Mucosa of rectum (tissue), 2 donors: Measurements from ENCODE around the gene CRABP1.

Source experiments
- H3K27ac ChIP-seq, 2 donors: one replicate each; pipeline ENCODE4 v1.7.0; 2013; ENCODE audit warnings: inconsistent platforms in 2 of 2, low read depth in 2 of 2, low read length in 2 of 2
- H3K27me3 ChIP-seq, 2 donors: one replicate each; pipeline ENCODE4 v1.7.0; 2013; ENCODE audit warnings: low read length in 2 of 2; ENCODE audit not compliant: control insufficient read depth in 2 of 2, insufficient read depth in 2 of 2
- H3K36me3 ChIP-seq, 2 donors: one replicate each; pipeline ENCODE4 v1.7.0; 2013; ENCODE audit warnings: low read length in 2 of 2; ENCODE audit not compliant: control insufficient read depth in 2 of 2, insufficient read depth in 2 of 2
- H3K4me1 ChIP-seq, 2 donors: one replicate each; pipeline ENCODE4 v1.7.0; 2013; ENCODE audit warnings: low read length in 2 of 2, mild to moderate bottlenecking in 1 of 2; ENCODE audit not compliant: control insufficient read depth in 2 of 2, insufficient read depth in 2 of 2
- H3K4me3 ChIP-seq, 2 donors: one replicate each; pipeline ENCODE4 v1.7.0; 2013; ENCODE audit warnings: low read length in 2 of 2
- H3K9ac ChIP-seq, 2 donors: one replicate each; pipeline ENCODE4 v1.7.0; 2013; ENCODE audit warnings: low read length in 2 of 2, low read depth in 1 of 2, mild to moderate bottlenecking in 1 of 2
- H3K9me3 ChIP-seq, 2 donors: one replicate each; pipeline ENCODE4 v1.7.0; 2013; ENCODE audit warnings: low read length in 2 of 2; ENCODE audit not compliant: control insufficient read depth in 2 of 2
- donor health status: healthy.
- donor health status: Normal muscosa, but diverticular disease.

The CRABP1 gene

DNA sequence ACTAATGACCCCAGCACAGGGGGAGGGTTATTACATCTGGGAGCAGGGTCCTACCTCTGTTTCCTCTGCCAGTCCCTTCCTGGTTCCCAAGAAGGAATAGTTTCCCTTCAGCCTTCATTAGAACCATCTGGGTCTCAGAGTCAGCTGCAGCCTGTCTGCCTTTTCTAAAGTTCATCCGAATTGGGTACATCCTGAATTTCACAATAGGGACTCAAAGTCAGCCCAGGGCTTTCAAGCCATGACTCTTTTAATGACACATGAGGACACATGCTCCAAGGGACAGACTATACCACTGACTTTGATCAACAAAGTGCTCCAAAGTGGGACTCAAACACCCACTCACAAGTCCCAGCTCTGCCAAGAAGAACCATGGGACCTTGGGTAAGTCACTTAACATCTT is 12.7 kb upstream of the CRABP1 start:
- Histone ChIP-seq H3K4me1 (peaks cover 3% of the 10 kb centered on the region in 2 donors), H3K9me3 (no peaks in the 10 kb centered on the region), H3K9ac (no peak overlapping the region), H3K4me3 (no peak overlapping the region), H3K27me3 (no peaks in the 10 kb centered on the region), H3K27ac (no peak overlapping the region), H3K36me3 (no peaks in the 10 kb centered on the region)

- no peak overlapping the region for H3K4me3 ChIP-seq
- no peaks in the 10 kb centered on the region for H3K27me3 ChIP-seq
- no peak overlapping the region for H3K9ac ChIP-seq
- no peaks in the 10 kb centered on the region for H3K9me3 ChIP-seq
- H3K4me1 ChIP-seq, result peaks cover 3% of the 10 kb centered on the region in 2 donors
- H3K27ac ChIP-seq, result no peak overlapping the region
- no peaks in the 10 kb centered on the region for H3K36me3 ChIP-seq
These were observed 10.5 kb upstream of the CRABP1 start for GRCh38 chr15:78329625-78330024.

GRCh38 chr15:78334845-78335244 is 5.3 kb upstream of the CRABP1 start:
- Histone ChIP-seq H3K9me3 (no peaks in the 10 kb centered on the region), H3K27ac (no peak overlapping the region), H3K9ac (no peak overlapping the region), H3K36me3 (no peaks in the 10 kb centered on the region), H3K4me3 (no peak overlapping the region), H3K4me1 (no peaks in the 10 kb centered on the region), H3K27me3 (peaks cover 14 to 17% of the 10 kb centered on the region in 2 donors)

GRCh38 chr15:78335985-78336384 is 4.2 kb upstream of the CRABP1 start:
- peaks cover 22 to 24% of the 10 kb centered on the region in 2 donors for H3K27me3 ChIP-seq
- no peaks in the 10 kb centered on the region for H3K9me3 ChIP-seq
- no peak overlapping the region for H3K27ac ChIP-seq
- H3K36me3 ChIP-seq, result no peaks in the 10 kb centered on the region
- peaks cover 6 to 7% of the 10 kb centered on the region in 2 donors for H3K4me1 ChIP-seq
- no peak overlapping the region for H3K9ac ChIP-seq
- H3K4me3 ChIP-seq, result no peak overlapping the region

- Histone ChIP-seq H3K9me3 (no peaks in the 10 kb centered on the region), H3K4me1 (peaks cover 8 to 9% of the 10 kb centered on the region in 2 donors), H3K27ac (no peak overlapping the region), H3K27me3 (peaks cover 31 to 43% of the 10 kb centered on the region in 2 donors), H3K9ac (no peak overlapping the region), H3K36me3 (no peaks in the 10 kb centered on the region), H3K4me3 (no peak overlapping the region)
These were observed 1.4 kb upstream of the CRABP1 start for GRCh38 chr15:78338781-78339180.

GRCh38 chr15:78339559-78339958 is 594 bp upstream of the CRABP1 start:
- no peak overlapping the region for H3K4me3 ChIP-seq
- H3K9ac ChIP-seq, result no peak overlapping the region
- peaks cover 31 to 43% of the 10 kb centered on the region in 2 donors for H3K27me3 ChIP-seq
- no peaks in the 10 kb centered on the region for H3K9me3 ChIP-seq
- H3K36me3 ChIP-seq, result no peaks in the 10 kb centered on the region
- peaks cover 8 to 9% of the 10 kb centered on the region in 2 donors for H3K4me1 ChIP-seq
- no peak overlapping the region for H3K27ac ChIP-seq

GRCh38 chr15:78341057-78341987 is 1.2 kb downstream of the CRABP1 start:
- H3K27me3 ChIP-seq, result peaks cover 31 to 43% of the 10 kb centered on the region in 2 donors
- no peaks in the 10 kb centered on the region for H3K9me3 ChIP-seq
- H3K27ac ChIP-seq, result no peak overlapping the region
- H3K9ac ChIP-seq, result no peak overlapping the region
- peak overlapping the region in 1 of 2 donors; percentile 20 for H3K4me3 ChIP-seq
- peaks cover 8 to 9% of the 10 kb centered on the region in 2 donors for H3K4me1 ChIP-seq
- H3K36me3 ChIP-seq, result no peaks in the 10 kb centered on the region

DNA sequence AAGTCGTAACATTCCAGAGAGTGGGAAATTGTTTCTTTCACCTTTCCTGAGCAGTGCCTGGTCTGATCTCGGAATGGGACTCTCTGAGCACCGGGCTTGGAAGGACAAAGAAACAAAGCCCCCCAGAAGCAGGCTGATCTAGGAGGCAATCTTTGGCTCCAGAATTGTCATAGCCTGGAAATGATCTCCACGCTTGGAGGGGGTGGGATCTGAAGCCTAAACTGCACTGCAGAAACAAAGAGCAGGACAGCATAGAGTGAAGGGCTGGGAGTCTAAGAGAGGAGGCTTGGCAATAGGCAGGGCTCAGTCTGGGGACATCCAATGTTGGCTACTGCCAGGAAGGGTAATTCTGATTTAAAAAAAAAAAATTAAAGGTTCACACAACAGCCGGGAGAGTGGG is 1.9 kb downstream of the CRABP1 start:
- no peaks in the 10 kb centered on the region for H3K9me3 ChIP-seq
- peaks cover 8 to 9% of the 10 kb centered on the region in 2 donors for H3K4me1 ChIP-seq
- no peak overlapping the region for H3K4me3 ChIP-seq
- no peak overlapping the region for H3K27ac ChIP-seq
- H3K36me3 ChIP-seq, result no peaks in the 10 kb centered on the region
- peaks cover 26 to 43% of the 10 kb centered on the region in 2 donors for H3K27me3 ChIP-seq
- no peak overlapping the region for H3K9ac ChIP-seq

DNA sequence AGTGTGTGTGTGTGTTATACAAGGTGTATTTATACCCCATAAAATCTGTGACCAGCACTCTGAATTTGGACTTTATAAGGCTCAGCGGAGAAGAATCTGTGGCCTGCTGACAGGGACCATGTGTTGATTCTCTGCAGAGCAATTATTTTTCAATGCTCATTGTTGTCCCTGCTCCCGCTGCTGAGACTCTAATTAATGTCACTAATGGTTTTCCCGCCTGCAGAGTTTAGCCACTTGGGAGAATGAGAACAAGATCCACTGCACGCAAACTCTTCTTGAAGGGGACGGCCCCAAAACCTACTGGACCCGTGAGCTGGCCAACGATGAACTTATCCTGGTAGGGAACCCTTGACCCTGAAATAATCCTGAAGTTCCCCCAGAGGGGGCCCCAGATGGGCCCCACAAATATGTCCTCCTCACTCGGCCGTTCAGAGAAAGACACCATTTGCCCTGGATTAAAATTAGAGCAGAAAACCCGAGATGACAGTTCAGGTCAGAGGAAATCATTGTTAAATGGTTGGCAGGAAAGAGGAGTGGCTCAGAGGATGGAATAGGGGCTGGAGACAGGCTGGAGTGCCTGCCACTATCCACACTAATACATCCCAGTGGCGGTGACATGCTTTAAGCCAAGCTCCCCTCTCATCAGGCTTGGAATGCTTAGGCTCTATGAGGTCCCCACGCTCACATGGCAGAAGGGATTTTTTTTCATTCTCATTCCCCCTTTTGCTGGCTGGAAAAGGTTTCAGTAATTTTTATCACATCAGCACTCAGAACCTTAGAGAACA is 3.3 kb downstream of the CRABP1 start:
- Histone ChIP-seq H3K4me3 (no peak overlapping the region), H3K27ac (no peak overlapping the region), H3K27me3 (peaks cover 25 to 42% of the 10 kb centered on the region in 2 donors), H3K4me1 (peaks cover 8 to 12% of the 10 kb centered on the region in 2 donors), H3K9me3 (no peaks in the 10 kb centered on the region), H3K9ac (no peak overlapping the region), H3K36me3 (no peaks in the 10 kb centered on the region)
